GM10266 (cell line): Measurements from ENCODE around the gene PGBD1.

Experiments used
- DNase-seq: peaks from one replicate; pipeline ENCODE4 v3.0.0; 2012; ENCODE audit errors: extremely low spot score
- CTCF ChIP-seq: IDR thresholded peaks from 2 replicates; pipeline ENCODE4 v1.5.1; 2012; ENCODE audit warnings: mild to moderate bottlenecking, low read depth; ENCODE audit not compliant: control insufficient read depth, insufficient read depth; ENCODE audit errors: missing control alignments

Gene PGBD1

GRCh38 chr6:28281288-28282064, at the start of gene PGBD1:
TSS of gene PGBD1 (plus strand) at chr6:28281572. CDS start at chr6:28283814, 2,242 bp downstream.
- no peak for TF ChIP-seq CTCF
- peak; percentile 63 for DNase-seq

- no peak for TF ChIP-seq CTCF
- DNase-seq, result no peak
Measured at GRCh38 chr6:28232785-28233184, 48.6 kb upstream of the PGBD1 start.

GRCh38 chr6:28235912-28236452, 45.4 kb upstream of the PGBD1 start:
- no peak for TF ChIP-seq CTCF
- no peak for DNase-seq

GRCh38 chr6:28239636-28240035, 41.7 kb upstream of the PGBD1 start:
- no peak for TF ChIP-seq CTCF
- DNase-seq, result no peak

- TF ChIP-seq CTCF, result no peak
- DNase-seq, result no peak
Measured at GRCh38 chr6:28240471-28240870, 40.9 kb upstream of the PGBD1 start.

GRCh38 chr6:28243946-28244345, 37.4 kb upstream of the PGBD1 start:
- DNase-seq, result no peak
- no peak for TF ChIP-seq CTCF
